NOMO-1 treated with dmso at 0.1 percent for 144 hours (cell line): ENCODE data around the gene ZNF547.

Experiments used
- DNase-seq: peaks from one replicate; lab custom pipeline; 2025; ENCODE audit not compliant: unreplicated experiment; lab: John Stamatoyannopoulos, UW

ZNF547 gene

DNA sequence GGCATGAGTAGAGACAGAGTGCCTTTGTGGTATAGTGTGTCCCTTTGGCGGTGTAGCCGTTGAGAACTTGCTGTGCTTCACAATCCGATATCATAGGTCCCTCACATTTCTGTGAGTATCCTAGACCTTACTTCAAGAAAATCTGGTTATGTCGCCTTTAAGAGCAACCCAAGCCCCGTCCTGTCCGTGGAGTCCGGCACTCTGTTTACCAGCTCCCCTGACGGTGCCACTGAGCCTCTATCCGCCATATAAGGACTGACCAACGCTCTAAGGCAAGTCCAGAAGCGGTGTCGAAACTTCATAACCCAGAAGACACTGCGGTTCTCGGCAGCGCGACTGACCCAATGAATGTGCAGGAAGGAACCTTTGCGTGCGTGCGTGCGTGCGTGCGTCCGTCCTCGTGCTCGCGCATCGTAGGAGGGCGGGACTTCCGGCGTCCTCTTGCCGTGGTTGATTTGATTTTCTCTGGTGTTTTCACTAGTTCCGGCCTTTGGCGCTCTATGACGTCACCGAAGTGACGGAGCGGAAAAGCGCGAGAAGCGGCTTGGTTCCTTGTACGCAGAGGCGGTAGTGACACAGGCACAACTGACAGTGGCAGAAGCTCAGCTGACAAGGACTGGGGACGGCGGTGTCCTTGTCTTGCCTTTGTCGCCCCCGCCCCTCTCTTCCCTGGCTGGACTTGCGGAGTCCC, at the start of gene ZNF547, which contains the start of gene TRAPPC2B:
Gene ZNF547, plus strand, starts transcription at position 555 of the 691 bp plus-strand sequence. CDS start 5,005 bp downstream, outside the sequence.
Gene TRAPPC2B, plus strand, starts transcription at position 555 of the 691 bp plus-strand sequence. CDS start 1,283 bp downstream, outside the sequence.
- peak; percentile 94 for DNase-seq

DNA sequence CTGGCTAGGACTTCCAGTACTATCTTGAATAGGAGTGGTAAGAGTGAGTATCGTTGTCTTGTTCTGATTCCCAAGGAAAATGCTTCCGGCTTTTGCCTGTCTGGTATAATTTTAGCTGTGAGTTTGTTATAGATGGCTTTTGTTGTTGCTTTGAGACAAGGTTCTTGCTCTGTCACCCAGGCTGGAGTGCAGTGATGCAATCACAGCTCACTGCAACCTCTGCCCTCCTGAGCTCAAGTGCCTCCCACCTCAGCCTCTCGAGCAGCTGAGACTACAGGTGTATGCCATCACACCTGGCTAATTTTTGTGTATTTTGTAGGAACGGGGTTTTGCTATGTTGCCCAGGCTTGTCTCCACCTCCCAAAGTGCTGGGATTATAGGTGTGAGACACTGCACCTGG, 49.2 kb upstream of the ZNF547 start:
- DNase-seq, result no peak

DNA sequence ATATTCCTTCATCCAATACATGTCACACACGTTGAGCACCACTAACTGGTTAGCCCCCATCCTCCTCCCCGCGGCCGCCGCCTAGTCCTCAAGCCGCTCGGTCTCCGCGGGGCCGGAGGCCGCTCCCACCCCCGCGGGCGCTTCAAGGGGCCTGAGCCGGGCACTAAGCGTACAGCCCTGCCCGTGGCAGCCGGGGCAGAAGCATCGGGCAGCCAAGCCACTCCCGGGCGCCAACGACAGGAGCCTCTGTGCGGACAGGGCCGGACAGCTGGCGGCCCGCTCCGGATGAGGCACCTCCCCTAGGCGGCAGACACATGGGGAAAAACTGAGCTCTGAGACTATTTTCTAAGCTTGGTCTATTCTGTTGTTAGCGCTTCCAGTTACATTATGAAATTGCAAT, 45.8 kb upstream of the ZNF547 start:
- no peak for DNase-seq

DNA sequence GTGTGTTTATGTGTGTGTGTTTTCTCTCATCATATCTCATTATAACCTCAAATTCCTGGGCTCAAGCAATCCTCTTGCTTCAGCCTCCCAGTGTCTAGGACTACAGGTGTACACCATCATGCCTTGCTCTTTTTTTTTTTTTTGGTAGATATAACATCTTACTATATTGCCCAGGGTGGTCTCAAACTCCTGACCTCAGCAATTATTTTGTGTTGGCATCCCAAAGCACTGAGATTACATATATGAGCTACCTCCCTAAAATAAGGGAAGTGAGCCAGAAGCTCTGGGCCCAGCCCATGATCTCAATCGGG, 43.5 kb upstream of the ZNF547 start:
- DNase-seq, result no peak

DNA sequence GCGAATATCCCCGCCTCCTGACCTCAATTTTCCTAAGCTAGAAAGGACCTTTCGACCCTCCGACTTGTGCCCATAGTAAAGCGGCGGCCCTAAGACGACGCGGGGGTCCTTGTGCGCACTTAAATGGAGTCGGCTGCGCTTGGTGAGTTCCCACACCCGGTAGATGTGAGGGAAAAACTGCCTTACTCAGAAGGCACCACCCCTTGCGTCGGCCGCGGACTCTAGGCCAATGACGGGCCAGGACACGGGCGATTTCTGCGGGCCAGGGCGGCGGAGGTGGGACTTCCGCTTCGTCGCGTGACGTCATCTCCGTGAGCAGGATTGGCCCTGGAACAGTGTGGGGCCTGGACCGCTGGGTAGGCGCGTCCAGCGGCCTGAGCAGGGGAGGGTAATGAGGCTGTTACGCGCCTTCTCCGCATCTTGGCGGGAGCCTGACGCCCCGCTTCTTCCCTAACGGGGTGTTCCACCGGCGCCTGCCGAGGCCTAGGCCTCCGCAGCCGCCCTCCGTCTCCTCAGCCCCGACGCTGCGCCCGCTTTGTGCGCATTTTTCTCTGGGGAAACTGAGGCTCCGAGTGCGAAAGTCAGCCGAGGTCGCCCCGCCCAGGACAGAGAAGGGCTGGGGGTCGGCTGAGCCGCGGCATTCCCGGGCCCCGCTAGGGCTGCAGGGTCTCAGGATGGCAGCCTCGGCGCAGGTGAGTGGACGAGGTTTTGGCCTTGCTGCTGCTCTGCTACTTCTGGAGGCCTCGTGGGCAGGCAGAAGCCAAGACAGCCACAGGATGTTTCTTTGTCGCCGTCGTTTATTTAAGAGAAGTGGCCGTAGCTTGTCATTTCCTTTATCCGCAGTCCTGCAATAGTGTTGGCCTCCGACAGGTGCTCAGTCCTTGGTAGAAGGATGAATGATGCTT, 42.9 kb upstream of the ZNF547 start, which contains the start of gene ZNF543:
Gene ZNF543, plus strand, starts transcription at position 293 of the 905 bp plus-strand sequence. Its CDS starts 382 bp downstream, at position 675.
- DNase-seq, result peak; percentile 89

DNA sequence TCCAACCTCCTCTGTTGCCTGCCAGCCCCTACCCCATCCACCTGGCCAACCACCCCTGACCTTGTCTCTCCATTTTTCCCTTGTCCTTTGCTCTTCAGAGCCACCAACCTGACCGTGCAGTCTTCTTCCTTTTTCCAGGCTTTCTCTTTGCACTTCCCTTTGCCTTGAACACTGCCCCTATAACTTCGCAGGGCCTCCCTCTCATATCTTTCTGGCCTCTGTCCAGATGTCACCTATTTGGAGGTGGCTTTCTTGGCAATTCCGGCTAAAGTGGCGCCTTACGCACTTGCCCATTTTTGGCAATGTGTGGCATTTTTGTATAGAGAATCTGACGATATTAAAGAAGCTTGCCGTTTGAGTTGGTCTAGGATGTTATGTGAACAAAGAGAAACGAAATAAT, 42.2 kb upstream of the ZNF547 start:
- DNase-seq, result no peak

DNA sequence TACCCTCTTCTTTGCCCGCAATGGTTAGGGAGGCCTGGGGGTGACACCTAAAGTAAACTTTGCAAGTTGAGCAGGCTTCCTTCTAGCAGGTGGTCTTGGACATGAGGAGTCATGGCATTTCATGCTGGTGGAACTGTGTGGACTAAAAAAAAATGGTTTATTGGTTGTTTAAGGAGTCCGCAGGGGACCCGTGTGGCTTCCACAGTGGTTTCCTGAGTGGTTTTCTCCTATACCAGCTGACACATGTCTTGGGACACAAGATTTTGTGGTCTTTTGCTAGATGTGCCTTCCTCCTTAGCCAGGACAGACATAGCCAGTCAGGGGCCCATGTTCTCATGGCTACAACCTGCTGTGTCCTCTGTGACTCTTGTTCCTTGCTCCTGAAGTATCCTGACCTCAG, 41.6 kb upstream of the ZNF547 start:
- no peak for DNase-seq

DNA sequence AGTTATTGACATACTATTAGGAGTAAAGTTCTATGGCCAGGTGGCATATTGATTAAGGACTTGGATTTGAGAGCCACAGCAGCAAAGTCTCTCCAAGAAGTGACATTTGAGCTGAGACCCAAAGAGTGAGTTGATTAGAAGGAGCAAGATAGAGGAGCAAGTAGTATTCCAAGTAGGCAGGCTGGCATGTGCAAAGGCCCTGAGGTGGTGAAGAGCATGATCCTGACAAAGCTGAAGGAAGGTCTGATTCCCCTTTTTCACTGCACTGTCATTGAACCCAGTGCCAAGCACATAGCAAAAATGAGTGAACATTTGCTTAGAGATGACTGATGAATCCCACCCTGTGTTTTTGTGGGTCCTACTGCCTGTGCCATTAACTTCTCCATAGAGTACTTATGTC, 38.4 kb upstream of the ZNF547 start:
- no peak for DNase-seq

DNA sequence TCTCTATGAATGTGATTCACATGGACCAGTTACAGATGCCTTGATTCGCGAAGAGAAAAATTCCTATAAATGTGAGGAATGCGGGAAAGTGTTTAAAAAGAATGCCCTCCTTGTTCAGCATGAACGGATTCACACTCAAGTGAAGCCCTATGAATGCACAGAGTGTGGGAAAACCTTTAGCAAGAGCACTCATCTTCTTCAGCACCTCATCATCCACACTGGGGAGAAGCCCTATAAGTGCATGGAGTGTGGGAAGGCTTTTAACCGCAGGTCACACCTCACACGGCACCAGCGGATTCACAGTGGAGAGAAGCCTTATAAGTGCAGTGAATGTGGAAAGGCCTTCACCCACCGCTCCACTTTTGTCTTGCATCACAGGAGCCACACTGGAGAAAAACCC, 35.4 kb upstream of the ZNF547 start:
- DNase-seq, result no peak

DNA sequence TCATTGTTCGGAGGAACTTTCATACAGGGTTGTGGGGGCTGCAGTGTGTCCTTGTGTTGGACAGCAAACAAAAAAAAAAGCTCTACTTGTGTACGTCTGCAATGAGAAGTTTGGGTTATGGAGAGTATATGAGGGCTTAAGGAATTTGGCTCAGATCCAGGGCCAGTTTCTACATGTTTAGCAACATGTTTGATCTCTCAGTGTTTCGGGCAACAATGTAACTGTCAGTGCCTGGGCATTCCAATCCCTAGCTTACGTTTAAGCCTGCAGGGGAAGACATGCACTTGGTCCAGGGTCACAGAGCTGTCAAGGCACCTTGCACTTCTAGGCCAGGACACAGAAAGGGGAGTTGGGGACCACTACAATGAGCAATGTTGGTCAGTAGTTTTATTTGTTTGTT, 29.2 kb upstream of the ZNF547 start:
- no peak for DNase-seq

DNA sequence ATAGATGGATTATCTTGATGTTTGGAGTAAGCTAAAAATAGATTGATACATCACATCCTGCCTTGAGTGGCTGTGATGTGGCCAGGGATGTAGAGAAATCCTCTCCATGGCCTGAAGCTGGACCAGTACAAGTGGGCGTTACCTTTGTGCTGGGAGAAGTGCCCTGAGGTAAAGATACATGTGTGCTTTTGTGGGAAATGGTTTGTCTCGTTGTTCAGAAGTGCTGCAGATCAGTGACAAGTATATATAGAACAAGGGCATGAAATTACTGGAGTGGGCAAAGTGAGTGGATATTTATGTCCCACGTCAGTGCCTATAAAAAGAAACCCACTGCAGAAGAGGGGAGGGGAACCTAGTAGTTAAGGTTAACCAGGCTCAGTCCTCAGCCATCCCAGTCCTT, 24.5 kb upstream of the ZNF547 start:
- no peak for DNase-seq

DNA sequence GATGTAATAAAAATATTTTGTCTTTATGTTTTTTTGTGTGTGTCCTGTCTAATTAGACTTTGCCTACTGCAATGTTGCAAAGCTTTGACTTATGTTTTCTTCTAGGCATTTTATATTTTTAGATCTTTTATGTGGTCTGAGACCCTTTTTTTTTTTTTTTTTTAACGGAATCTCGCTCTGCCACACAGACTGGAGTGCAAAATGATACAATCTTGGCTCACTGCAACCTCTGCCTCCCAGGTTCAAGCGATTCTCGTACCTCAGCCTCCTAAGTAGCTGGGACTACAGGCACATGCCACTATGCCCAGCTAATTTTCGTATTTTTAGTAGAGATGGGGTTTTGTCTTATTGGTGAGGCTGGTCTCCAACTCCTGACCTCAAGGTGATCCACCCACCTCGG, 20.8 kb upstream of the ZNF547 start:
- no peak for DNase-seq

DNA sequence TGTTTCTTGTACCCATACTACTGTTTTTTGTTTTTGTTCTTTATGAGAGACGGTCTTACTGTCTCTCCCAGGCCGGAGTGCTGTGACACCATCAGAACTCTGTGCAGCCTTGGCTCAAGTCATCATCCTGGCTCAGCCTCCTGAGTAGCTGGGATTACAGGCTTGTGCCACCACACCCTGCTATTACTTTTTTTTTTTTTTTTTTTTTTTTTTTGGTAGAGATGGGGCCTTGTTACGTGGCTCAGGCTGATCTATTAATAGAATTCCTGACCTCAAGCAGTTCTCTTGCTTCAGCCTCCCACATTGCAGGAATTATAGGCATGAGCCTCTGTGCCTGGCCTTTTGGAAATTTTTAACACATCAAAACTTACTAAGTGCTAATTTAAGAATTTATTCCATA, 15.2 kb upstream of the ZNF547 start:
- DNase-seq, result no peak

DNA sequence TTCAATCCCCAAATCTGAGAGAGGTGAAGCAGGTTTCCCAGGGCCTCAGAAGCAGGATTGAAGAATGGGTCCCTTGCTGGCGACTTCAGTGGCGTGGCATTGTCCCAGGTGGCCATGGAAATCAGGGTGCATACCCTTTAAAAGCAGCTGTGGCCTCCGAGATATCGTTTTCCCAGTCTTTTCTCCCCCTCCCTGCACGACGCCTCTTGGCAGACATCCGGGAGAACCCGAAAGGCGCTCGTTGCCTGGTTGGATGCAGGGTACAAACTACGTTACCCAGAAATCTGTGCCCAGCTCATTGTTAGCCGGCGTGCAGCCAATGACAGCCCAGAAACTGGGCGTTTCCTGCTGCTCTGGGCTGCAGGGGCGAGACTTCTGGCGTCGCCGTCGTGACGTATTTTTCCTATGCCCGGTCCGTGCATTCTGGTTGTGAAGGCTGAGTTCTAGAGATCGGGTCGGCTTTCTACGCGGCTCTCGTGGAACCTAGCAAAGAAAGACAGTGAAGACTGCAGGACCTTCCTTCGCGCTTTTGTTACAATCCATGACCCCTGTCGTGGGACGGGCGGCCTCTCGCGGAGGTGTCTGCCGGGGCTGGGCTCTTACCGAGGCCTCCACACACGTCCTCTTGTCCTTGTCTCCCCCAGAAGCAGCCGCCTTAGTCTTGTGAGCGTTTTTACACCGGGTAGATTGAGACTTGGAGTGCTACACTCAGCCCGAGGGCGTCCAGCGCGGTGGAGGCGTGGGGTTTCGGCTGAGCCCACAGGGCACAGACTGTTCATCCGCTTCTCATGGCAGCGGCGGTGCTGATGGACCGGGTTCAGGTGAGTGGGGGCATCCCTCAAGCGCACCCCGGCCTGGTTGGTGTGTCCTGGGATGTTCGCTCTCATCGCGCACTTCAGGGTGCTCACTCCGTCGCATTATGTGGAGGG, 12.2 kb upstream of the ZNF547 start, which contains the start of gene ZNF304:
Gene ZNF304, plus strand, starts transcription at position 395 of the 929 bp plus-strand sequence. Its CDS starts 394 bp downstream, at position 789.
- DNase-seq, result peak; percentile 88

DNA sequence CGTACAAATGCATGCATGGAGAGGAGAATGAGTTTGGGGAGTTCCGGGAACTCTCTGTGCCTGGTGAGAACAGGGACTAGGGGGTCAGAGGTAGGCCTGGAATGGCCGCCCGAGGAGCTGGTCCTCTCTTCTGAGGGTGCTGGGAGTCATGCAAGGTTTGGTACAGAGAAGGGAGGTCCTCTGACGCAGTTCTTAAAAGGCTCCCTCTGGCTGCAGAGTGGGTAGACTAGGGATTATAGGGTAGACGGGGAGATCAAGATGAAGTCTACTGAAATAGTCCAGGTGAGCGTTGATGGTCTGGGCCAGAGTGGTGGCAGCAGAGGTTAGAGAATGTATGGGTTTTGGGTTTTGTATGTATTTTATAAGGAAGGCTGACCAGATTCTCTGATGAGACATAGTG, 11.5 kb upstream of the ZNF547 start:
- DNase-seq, result no peak

DNA sequence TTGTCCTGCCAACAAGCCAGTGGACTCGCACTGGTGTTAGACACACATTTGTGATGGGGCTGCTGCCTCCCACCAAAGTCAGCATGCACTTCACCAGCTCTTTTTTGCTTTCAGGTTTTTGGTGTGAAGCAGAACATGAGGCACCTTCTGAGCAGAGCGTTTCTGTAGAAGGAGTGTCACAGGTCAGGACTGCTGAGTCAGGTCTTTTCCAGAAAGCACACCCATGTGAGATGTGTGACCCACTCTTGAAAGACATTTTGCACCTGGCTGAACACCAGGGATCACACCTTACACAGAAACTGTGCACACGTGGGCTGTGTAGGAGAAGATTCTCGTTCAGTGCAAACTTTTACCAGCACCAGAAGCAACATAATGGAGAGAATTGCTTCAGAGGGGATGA, 7.4 kb upstream of the ZNF547 start:
- DNase-seq, result no peak

DNA sequence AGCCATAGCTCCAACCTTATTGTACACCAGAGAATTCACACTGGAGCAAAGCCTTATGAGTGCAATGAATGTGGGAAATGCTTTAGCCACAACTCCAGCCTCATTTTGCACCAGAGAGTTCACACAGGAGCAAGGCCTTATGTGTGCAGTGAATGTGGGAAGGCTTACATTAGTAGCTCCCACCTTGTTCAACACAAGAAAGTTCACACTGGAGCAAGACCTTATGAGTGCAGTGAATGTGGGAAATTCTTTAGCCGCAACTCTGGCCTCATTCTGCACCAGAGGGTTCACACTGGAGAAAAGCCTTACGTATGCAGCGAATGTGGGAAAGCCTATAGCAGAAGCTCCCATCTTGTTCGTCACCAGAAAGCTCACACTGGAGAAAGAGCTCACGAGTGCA, 5.9 kb upstream of the ZNF547 start:
- DNase-seq, result no peak

DNA sequence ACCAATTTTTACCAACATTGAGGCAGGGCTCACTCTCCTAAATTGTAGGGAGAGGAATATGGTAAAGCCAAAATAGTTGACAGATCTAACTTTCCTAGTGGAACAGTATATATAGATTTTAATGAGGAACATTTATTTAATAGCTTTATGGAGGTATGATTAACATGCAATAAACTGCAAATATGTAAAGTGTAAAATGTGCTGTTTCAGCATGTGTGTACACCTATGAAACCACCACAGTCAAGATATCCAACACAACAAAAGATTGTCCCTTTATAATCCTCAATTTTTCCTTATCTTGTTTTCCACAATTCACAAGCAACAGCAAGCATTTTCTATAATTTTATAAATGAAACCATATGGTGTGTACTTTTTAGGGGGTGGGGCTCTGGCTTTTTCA, 4.1 kb upstream of the ZNF547 start:
- no peak for DNase-seq

DNA sequence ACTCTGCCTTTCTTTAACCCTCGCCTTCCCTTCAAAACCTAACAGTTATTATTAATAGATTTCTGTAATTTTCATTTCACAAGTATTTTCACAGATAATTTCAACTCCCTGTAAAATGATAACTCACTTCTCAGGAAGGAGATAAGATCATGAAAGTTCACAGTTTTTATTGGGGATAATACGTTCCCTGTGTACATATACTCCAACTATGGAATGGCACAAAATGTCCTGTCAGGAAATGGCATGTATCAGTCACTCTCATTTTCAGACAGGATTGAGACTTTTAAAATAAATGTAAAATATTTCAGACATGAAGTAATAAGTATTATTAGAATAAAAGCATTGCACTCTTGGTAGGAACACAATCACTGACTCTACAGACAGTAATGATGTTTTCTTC, 932 bp upstream of the ZNF547 start:
- no peak for DNase-seq

DNA sequence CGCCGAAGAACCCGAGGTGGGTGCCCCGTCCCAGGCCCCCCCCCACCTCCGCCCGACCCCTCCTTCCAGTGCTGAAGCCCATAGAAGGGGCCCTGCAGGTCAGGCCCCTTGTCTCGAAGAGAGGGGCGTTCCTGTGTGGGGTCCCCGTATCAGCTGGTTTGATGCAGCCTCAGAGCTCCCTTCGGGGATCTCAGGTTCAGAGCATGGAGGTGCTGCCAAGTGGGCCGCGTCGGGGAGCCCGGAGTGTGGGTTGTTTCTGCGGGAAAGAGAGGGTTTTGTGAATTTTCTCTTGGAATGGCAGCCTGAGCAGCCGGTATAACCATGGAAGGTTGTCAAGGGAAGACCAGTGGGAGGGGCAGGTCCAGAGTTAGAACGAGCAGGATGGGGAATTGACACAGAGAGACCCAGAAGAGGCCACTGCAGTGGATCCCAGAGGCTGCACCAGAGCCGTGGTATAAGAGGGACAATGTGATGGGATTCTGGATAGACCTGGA, 384 bp downstream of the ZNF547 start:
- no peak for DNase-seq

DNA sequence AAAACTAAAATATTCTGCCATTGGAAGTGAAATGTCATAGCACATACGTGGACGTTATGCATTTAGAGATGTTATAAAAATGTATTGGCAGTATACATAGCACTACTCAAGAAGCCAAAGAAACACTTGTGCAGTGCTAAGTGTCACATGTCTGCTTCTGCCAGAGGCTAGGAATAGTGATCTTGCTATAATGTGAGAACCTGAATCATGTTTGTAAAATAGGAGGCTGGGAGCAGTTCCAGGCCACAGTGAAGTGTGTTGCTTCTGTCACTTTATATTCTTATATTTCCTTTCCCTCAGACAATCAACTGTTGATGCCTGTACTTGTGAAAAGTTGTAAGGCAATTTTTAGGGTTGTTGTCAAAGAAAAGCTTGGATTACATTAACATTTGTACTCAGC, 3.4 kb downstream of the ZNF547 start:
- DNase-seq, result no peak
